Cardiac septum (tissue), 1 donor: ENCODE data around the gene XRN1. TPM values are rescaled to one million over a fixed set of nuclear protein-coding genes. Genes with fewer than 3 reads are reported as not detected.
"Not testable (repeated sequence)": the region's sequence is repeated elsewhere in the genome, so short reads cannot be mapped to it uniquely, and the experiment has no call there.

Experiments
- DNase-seq: peaks from one replicate; pipeline ENCODE4 v3.0.0-alpha.2; 2020; ENCODE audit warnings: low spot score
- intact Hi-C: fragments of 100-400 bp; cut with DNase I; formaldehyde crosslinking; loops from one replicate; pipeline ENCODE4 v1.14.0; 2022
- total RNA-seq: library from RNA; stranded (reverse); fragmentation: NEBNext Ultra II Directional; extraction: Animal tissue kit (Norgen Biotek cat#: 25700); gene quantifications from one replicate; pipeline ENCODE4 v1.2.1, GENCODE V29; 2021
- donor health status: DM: no; HTN: no; CAD: no.

The XRN1 gene
- total RNA-seq, 1 donor from 2014 or later = 24.5 TPM

- DNase-seq, intact Hi-C loops: not testable (repeated sequence)
Observed at GRCh38 chr3:142443060-142443459, 4.8 kb downstream of the XRN1 start.

GRCh38 chr3:142439499-142440220 is 8.2 kb downstream of the XRN1 start:
- intact Hi-C loops, DNase-seq: not testable (repeated sequence)

- DNase-seq, intact Hi-C loops: not testable (repeated sequence)
Observed at GRCh38 chr3:142438096-142438495, 9.7 kb downstream of the XRN1 start.

GRCh38 chr3:142436951-142437585 is 10.8 kb downstream of the XRN1 start:
- DNase-seq = no peak
- intact Hi-C loops = no loop called here

- intact Hi-C loops = no loop called here
- no peak for DNase-seq
Observed at GRCh38 chr3:142434503-142434902, 13.3 kb downstream of the XRN1 start.

- DNase-seq = no peak
- intact Hi-C loops = no loop called here
Observed at GRCh38 chr3:142433110-142433509, 14.7 kb downstream of the XRN1 start.

- intact Hi-C loops = no loop called here
- DNase-seq = no peak
Observed at GRCh38 chr3:142429582-142429981, 18.3 kb downstream of the XRN1 start.

- no peak for DNase-seq
- intact Hi-C loops = no loop called here
Observed at GRCh38 chr3:142424754-142425153, 23.1 kb downstream of the XRN1 start.

- DNase-seq = no peak
- intact Hi-C loops = no loop called here
Observed at GRCh38 chr3:142418926-142419592, 28.8 kb downstream of the XRN1 start.

GRCh38 chr3:142417302-142417701 is 30.5 kb downstream of the XRN1 start:
- intact Hi-C loops = no loop called here
- DNase-seq = no peak

- DNase-seq, intact Hi-C loops: not testable (repeated sequence)
Observed at GRCh38 chr3:142400537-142400936, 47.3 kb downstream of the XRN1 start.

GRCh38 chr3:142394921-142395622 is 52.8 kb downstream of the XRN1 start:
- DNase-seq = no peak
- intact Hi-C loops = no loop called here

GRCh38 chr3:142385078-142385477 is 62.8 kb downstream of the XRN1 start:
- intact Hi-C loops = no loop called here
- no peak for DNase-seq

- intact Hi-C loops = no loop called here
- DNase-seq = no peak
Observed at GRCh38 chr3:142374687-142375086, 73.2 kb downstream of the XRN1 start.

GRCh38 chr3:142369576-142369975 is 78.3 kb downstream of the XRN1 start:
- DNase-seq, intact Hi-C loops: not testable (repeated sequence)

- intact Hi-C loops = no loop called here
- no peak for DNase-seq
Observed at GRCh38 chr3:142366434-142366833, 81.4 kb downstream of the XRN1 start.

- intact Hi-C loops = no loop called here
- no peak for DNase-seq
Observed at GRCh38 chr3:142363936-142364467, 83.8 kb downstream of the XRN1 start.

GRCh38 chr3:142363433-142363832 is 84.4 kb downstream of the XRN1 start:
- intact Hi-C loops, DNase-seq: not testable (repeated sequence)

GRCh38 chr3:142359367-142359766 is 88.5 kb downstream of the XRN1 start:
- intact Hi-C loops = no loop called here
- DNase-seq = no peak

- DNase-seq = no peak
- intact Hi-C loops = no loop called here
Observed at GRCh38 chr3:142356818-142357217, 91.0 kb downstream of the XRN1 start.
